Ectodermal cell (in vitro differentiated cells): ENCODE data around the gene FBXL7.

Experiments used
- H3K27ac ChIP-seq: 2 replicates; pipeline ENCODE4 v1.7.0; 2013; ENCODE audit warnings: mild to moderate bottlenecking, low read depth, low read length; ENCODE audit not compliant: insufficient read depth, poor library complexity, severe bottlenecking
- H3K27me3 ChIP-seq: 2 replicates; pipeline ENCODE4 v1.7.0; 2013; ENCODE audit warnings: mild to moderate bottlenecking, low read length; ENCODE audit not compliant: insufficient read depth, control insufficient read depth, poor library complexity, severe bottlenecking
- H3K36me3 ChIP-seq: one replicate; pipeline ENCODE4 v1.7.0; 2013; ENCODE audit warnings: low read length; ENCODE audit not compliant: control insufficient read depth, insufficient read depth
- H3K4me1 ChIP-seq: one replicate; pipeline ENCODE4 v1.7.0; 2013; ENCODE audit warnings: low read length; ENCODE audit not compliant: control insufficient read depth, insufficient read depth
- H3K4me3 ChIP-seq: 2 replicates; pipeline ENCODE4 v1.7.0; 2013; ENCODE audit warnings: low read depth, low read length, control low read depth; ENCODE audit not compliant: insufficient read depth
- H3K9me3 ChIP-seq: 2 replicates; pipeline ENCODE4 v1.7.0; 2013; ENCODE audit warnings: mild to moderate bottlenecking, low read length, moderate library complexity; ENCODE audit not compliant: control insufficient read depth
- WGBS, 2 experiments: methylation state at CpG; one replicate each; pipeline ENCODE4 v1.1.7; 2013; ENCODE audit warnings: missing lambda C conversion rate in 2 of 2; 5-methylcytosine and 5-hydroxymethylcytosine counted together

The FBXL7 gene

GRCh38 chr5:15831408-15831807 is 331.4 kb downstream of the FBXL7 start:
- H3K27ac ChIP-seq: no peak overlapping the region
- no peaks in the 10 kb centered on the region for H3K27me3 ChIP-seq
- H3K4me1 ChIP-seq: no peaks in the 10 kb centered on the region
- WGBS, 2 experiments: 93 to 99% methylated on average over 4 of the region's 4 CpGs
- H3K9me3 ChIP-seq: no peaks in the 10 kb centered on the region
- no peaks in the 10 kb centered on the region for H3K36me3 ChIP-seq
- no peak overlapping the region for H3K4me3 ChIP-seq

GRCh38 chr5:15833365-15833764 is 333.4 kb downstream of the FBXL7 start:
- H3K36me3 ChIP-seq: no peaks in the 10 kb centered on the region
- H3K27me3 ChIP-seq: no peaks in the 10 kb centered on the region
- no peak overlapping the region for H3K27ac ChIP-seq
- no peak overlapping the region for H3K4me3 ChIP-seq
- no peaks in the 10 kb centered on the region for H3K4me1 ChIP-seq
- no peaks in the 10 kb centered on the region for H3K9me3 ChIP-seq
- 91 to 98% methylated on average over 3 to 4 of the region's 4 CpGs for WGBS, 2 experiments

GRCh38 chr5:15834596-15835245 is 334.7 kb downstream of the FBXL7 start:
- WGBS, 2 experiments: 67 to 72% methylated on average over 3 of the region's 3 CpGs
- Histone ChIP-seq H3K27ac (no peak overlapping the region), H3K4me1 (no peaks in the 10 kb centered on the region), H3K27me3 (no peaks in the 10 kb centered on the region), H3K4me3 (no peak overlapping the region), H3K36me3 (no peaks in the 10 kb centered on the region), H3K9me3 (no peaks in the 10 kb centered on the region)

GRCh38 chr5:15835514-15835913 is 335.5 kb downstream of the FBXL7 start:
- WGBS, 2 experiments: 96 to 100% methylated on average over 2 of the region's 2 CpGs
- Histone ChIP-seq H3K27ac (no peak overlapping the region), H3K9me3 (no peaks in the 10 kb centered on the region), H3K27me3 (no peaks in the 10 kb centered on the region), H3K36me3 (no peaks in the 10 kb centered on the region), H3K4me1 (no peaks in the 10 kb centered on the region), H3K4me3 (no peak overlapping the region)

GRCh38 chr5:15837551-15838289 is 337.7 kb downstream of the FBXL7 start:
- Histone ChIP-seq H3K27me3 (no peaks in the 10 kb centered on the region), H3K27ac (no peak overlapping the region), H3K4me1 (no peaks in the 10 kb centered on the region), H3K9me3 (no peaks in the 10 kb centered on the region), H3K36me3 (no peaks in the 10 kb centered on the region), H3K4me3 (no peak overlapping the region)
- WGBS, 2 experiments: 88 to 97% methylated on average over 2 of the region's 2 CpGs

- Histone ChIP-seq H3K27ac (no peak overlapping the region), H3K9me3 (peaks cover 2% of the 10 kb centered on the region), H3K4me3 (no peak overlapping the region), H3K27me3 (no peaks in the 10 kb centered on the region), H3K4me1 (no peaks in the 10 kb centered on the region), H3K36me3 (no peaks in the 10 kb centered on the region)
- 91 to 92% methylated on average over 4 of the region's 4 CpGs for WGBS, 2 experiments
These were observed 344.3 kb downstream of the FBXL7 start for GRCh38 chr5:15844253-15844652.

DNA sequence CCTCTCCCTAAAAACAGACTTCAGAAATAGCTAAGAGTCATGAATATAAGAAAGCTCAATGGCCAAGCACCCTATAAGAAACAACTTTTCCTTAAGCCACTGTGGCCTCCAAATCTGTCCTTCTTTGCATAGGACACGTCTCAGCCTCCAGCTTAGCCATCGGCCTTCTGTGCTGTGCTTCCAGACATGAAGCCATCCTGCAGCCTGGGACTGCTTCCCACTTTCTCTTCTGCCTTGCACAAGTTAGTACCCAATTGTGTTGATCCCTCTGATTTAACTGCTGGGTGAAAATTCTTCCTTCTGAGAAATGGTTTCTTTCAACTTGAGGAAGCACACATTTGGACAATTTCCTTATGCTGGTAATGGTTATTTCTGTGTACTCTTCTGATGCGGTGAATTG is 344.9 kb downstream of the FBXL7 start:
- no peak overlapping the region for H3K27ac ChIP-seq
- 92 to 97% methylated on average over 3 of the region's 3 CpGs for WGBS, 2 experiments

DNA sequence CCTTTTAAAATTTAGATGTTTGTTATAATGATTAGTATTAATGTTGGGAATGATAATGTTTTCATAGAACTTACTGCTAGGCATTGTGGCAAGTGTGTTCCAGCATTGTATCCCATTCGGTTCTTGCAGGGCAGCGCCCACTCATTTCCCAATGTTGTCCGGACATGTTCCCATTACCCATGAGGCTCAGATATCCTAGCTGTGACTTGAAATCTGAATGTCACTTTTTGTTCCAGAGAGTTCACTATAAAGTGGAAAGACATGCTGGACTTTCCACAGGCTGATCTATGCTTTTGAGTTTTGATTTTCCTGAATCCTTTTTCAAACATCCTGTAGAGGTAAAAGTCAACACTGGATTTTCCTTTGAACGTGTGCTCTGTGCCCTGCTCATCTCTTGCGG is 350.6 kb downstream of the FBXL7 start:
- no peak overlapping the region for H3K27ac ChIP-seq
- 92% methylated on average over 5 of the region's 5 CpGs for WGBS, 2 experiments

More for the DNA sequence above, 344.9 kb downstream of the FBXL7 start:
- H3K27me3 ChIP-seq: no peaks in the 10 kb centered on the region
- H3K4me1 ChIP-seq: no peaks in the 10 kb centered on the region
- no peak overlapping the region for H3K4me3 ChIP-seq
- no peaks in the 10 kb centered on the region for H3K36me3 ChIP-seq
- H3K9me3 ChIP-seq: peaks cover 2% of the 10 kb centered on the region

GRCh38 chr5:15850939-15851341 is 351.0 kb downstream of the FBXL7 start:
- Histone ChIP-seq H3K4me3 (no peak overlapping the region), H3K4me1 (no peaks in the 10 kb centered on the region), H3K27me3 (no peaks in the 10 kb centered on the region), H3K36me3 (no peaks in the 10 kb centered on the region), H3K27ac (no peak overlapping the region), H3K9me3 (no peaks in the 10 kb centered on the region)
- WGBS, 2 experiments: 88 to 90% methylated on average over 6 of the region's 6 CpGs

More for the DNA sequence above, 350.6 kb downstream of the FBXL7 start:
- Histone ChIP-seq H3K36me3 (no peaks in the 10 kb centered on the region), H3K9me3 (no peaks in the 10 kb centered on the region), H3K27me3 (no peaks in the 10 kb centered on the region), H3K4me1 (no peaks in the 10 kb centered on the region), H3K4me3 (no peak overlapping the region)

GRCh38 chr5:15852217-15852616 is 352.2 kb downstream of the FBXL7 start:
- no peaks in the 10 kb centered on the region for H3K36me3 ChIP-seq
- H3K27ac ChIP-seq: no peak overlapping the region
- H3K27me3 ChIP-seq: no peaks in the 10 kb centered on the region
- no peak overlapping the region for H3K4me3 ChIP-seq
- 96 to 100% methylated on average over 3 of the region's 3 CpGs for WGBS, 2 experiments
- H3K4me1 ChIP-seq: no peaks in the 10 kb centered on the region
- H3K9me3 ChIP-seq: no peaks in the 10 kb centered on the region
